NB4 (cell line): ENCODE measurements around the gene DICER1.

ENCODE experiments used
- CTCF ChIP-seq: IDR thresholded peaks from one replicate; pipeline ENCODE4 v1.5.1; 2012; ENCODE audit warnings: low read depth, low read length
- MAX ChIP-seq: IDR thresholded peaks from 2 replicates; pipeline ENCODE4 v1.6.1; 2011; ENCODE audit warnings: low read depth, low read length
- POLR2A ChIP-seq: IDR thresholded peaks from 2 replicates; pipeline ENCODE4 v1.6.1; 2011; ENCODE audit warnings: mild to moderate bottlenecking; ENCODE audit not compliant: insufficient read length; ENCODE audit errors: extremely low read depth

DNA sequence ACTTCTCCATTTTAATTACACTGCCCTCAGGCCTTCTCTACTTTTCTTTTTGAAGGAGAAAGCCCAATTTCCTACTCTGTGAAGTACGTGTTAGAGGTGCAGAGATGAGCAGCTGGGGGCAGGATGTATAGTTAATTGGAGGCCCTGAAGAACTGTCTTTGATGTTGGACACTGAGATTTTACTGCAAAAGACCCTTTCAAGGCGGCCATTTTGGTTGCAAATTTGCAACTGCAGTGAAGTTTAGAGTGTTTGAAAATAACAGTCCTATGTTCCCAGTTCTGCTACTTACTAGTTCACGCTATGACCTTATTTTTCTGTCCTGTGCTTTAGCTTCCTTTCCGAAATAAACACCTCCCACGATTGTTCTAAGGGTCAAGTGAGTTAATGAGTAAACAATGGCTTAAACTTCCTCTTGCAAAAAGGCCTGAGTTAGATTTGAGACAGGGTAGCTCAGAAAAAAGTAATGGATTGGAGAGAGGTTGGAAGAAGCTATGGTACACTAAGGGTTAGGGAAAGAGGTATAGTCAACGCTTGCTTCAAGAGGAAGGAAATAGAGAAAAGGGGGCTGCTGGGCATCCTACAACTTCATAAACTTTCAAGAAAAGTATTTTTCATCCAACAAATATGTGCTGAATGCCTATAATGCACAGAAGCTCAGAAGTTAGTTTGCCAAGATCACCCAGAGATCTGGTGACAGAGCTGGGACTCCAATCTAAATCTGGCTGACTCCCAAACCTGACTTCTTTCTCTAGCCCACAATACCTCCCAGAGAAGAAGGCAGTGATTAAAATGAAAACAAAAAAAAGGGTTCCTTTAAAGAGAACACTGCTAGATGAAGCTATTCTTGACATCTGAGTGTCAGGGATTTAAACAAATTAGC, 26.4 kb upstream of the DICER1 start:
- TF ChIP-seq POLR2A (no peak), CTCF (no peak), MAX (no peak)
